Left lung (tissue), 10 donors: ENCODE measurements around the gene FAM234B. TPM values are rescaled to one million over a fixed set of nuclear protein-coding genes. Genes with fewer than 3 reads are reported as not detected.
A peak's percentile ranks its signal among the peaks of the same experiment; 100 is the strongest.

ENCODE experiments used
- ATAC-seq: fragments of 200-7000 bp; cut with Tn5 transposase; one replicate; pipeline ENCODE4 v1.9.1; 2020; ENCODE audit warnings: moderate library complexity
- DNase-seq, 4 donors: peaks; one replicate each; pipeline ENCODE4 v3.0.0-alpha.2; 2013 to 2020
- H3K27ac ChIP-seq, 2 donors: fragments of 200-600 bp; sonication (generic) in 1 of 2; one replicate each; pipeline versions ENCODE4 v1.5.0 to v1.8.0; 2020 to 2021
- H3K27me3 ChIP-seq, 2 donors: fragments of 200-600 bp; sonication (generic) in 1 of 2; one replicate each; pipeline versions ENCODE4 v1.5.0 to v1.8.0; 2020 to 2021
- H3K36me3 ChIP-seq, 2 donors: fragments of 200-600 bp; sonication (generic) in 1 of 2; one replicate each; pipeline versions ENCODE4 v1.5.0 to v1.8.0; 2020 to 2021
- H3K4me1 ChIP-seq, 2 donors: fragments of 200-600 bp; one replicate each; pipeline ENCODE4 v1.8.0; 2021
- H3K4me3 ChIP-seq, 2 donors: fragments of 200-600 bp; sonication (generic) in 1 of 2; one replicate each; pipeline versions ENCODE4 v1.5.0 to v1.8.0; 2020 to 2021; ENCODE audit warnings: mild to moderate bottlenecking in 1 of 2
- H3K9me3 ChIP-seq, 2 donors: fragments of 200-600 bp; sonication (generic) in 1 of 2; one replicate each; pipeline versions ENCODE4 v1.5.0 to v1.8.0; 2020 to 2021
- CTCF ChIP-seq, 2 donors: fragments of 200-600 bp; sonication (generic) in 1 of 2; IDR thresholded peaks; one replicate each; pipeline versions ENCODE4 v1.5.0 to v1.8.0; 2021; ENCODE audit warnings: antibody characterized with exemption in 2 of 2
- intact Hi-C, 2 donors: fragments of 100-400 bp; cut with DNase I; formaldehyde crosslinking; loops; one replicate each; pipeline versions ENCODE4 v1.11.2 to v1.14.2; 2022
- polyA plus RNA-seq, 6 donors: library from polyadenylated mRNA; unstranded; fragments of 120-200 nt; gene quantifications; one replicate each; pipeline ENCODE4 v1.2.1, GENCODE V29; 2013; ENCODE audit not compliant: insufficient read length in 6 of 6
- total RNA-seq, 2 donors: library from RNA; stranded (reverse); fragmentation: NEBNext Ultra II Directional; extraction: Animal tissue kit (Norgen Biotek cat#: 25700); gene quantifications; one replicate each; pipeline ENCODE4 v1.2.1, GENCODE V29; 2021
- donor health status: DM: no; HTN: yes; CAD: no.
- donor health status: DM: no; HTN: no; CAD: no.

The FAM234B gene
- total and polyA plus RNA-seq, 8 donors, result 7.3 to 11.0 (median 8.9) TPM

GRCh38 chr12:13023811-13024530, 20.2 kb upstream of the FAM234B start:
- intact Hi-C loops, result no loop called here
- peak in 1 of 4 donors; percentile 56 for DNase-seq
- Histone ChIP-seq H3K36me3 (no peaks in the 10 kb centered on the region), H3K4me3 (no peak overlapping the region), H3K27ac (no peak overlapping the region), H3K27me3 (no peaks in the 10 kb centered on the region), H3K4me1 (no peaks in the 10 kb centered on the region), H3K9me3 (no peaks in the 10 kb centered on the region)
- TF ChIP-seq CTCF (IDR thresholded peaks at IDR 0.05), result peak in 1 of 2 donors; percentile 21
- peak; percentile 87 for ATAC-seq

GRCh38 chr12:13024531-13024916, 19.7 kb upstream of the FAM234B start:
- H3K9me3 ChIP-seq, result no peaks in the 10 kb centered on the region
- ATAC-seq, result no peak
- H3K4me1 ChIP-seq, result no peaks in the 10 kb centered on the region
- intact Hi-C loops, result no loop called here
- H3K4me3 ChIP-seq, result no peak overlapping the region
- no peaks in the 10 kb centered on the region for H3K36me3 ChIP-seq
- H3K27ac ChIP-seq, result no peak overlapping the region
- no peak for DNase-seq
- no peak for TF ChIP-seq CTCF (IDR thresholded peaks at IDR 0.05)
- H3K27me3 ChIP-seq, result no peaks in the 10 kb centered on the region

- Histone ChIP-seq H3K4me1 (no peaks in the 10 kb centered on the region), H3K27me3 (no peaks in the 10 kb centered on the region), H3K27ac (no peak overlapping the region), H3K36me3 (no peaks in the 10 kb centered on the region), H3K4me3 (no peak overlapping the region), H3K9me3 (no peaks in the 10 kb centered on the region)
- no peak for ATAC-seq
- no peak for TF ChIP-seq CTCF (IDR thresholded peaks at IDR 0.05)
- no peak for DNase-seq
- intact Hi-C loops, result no loop called here
These were observed 17.9 kb upstream of the FAM234B start for GRCh38 chr12:13026286-13026685.

GRCh38 chr12:13027032-13027431, 17.1 kb upstream of the FAM234B start:
- Histone ChIP-seq H3K9me3 (no peaks in the 10 kb centered on the region), H3K4me3 (no peak overlapping the region), H3K27ac (no peak overlapping the region), H3K36me3 (no peaks in the 10 kb centered on the region), H3K4me1 (no peaks in the 10 kb centered on the region), H3K27me3 (no peaks in the 10 kb centered on the region)
- no peak for ATAC-seq
- no peak for DNase-seq
- no peak for TF ChIP-seq CTCF (IDR thresholded peaks at IDR 0.05)
- intact Hi-C loops, result no loop called here

- no peak for TF ChIP-seq CTCF (IDR thresholded peaks at IDR 0.05)
- intact Hi-C loops, result no loop called here
- Histone ChIP-seq H3K4me1 (no peaks in the 10 kb centered on the region), H3K4me3 (no peak overlapping the region), H3K36me3 (no peaks in the 10 kb centered on the region), H3K9me3 (no peaks in the 10 kb centered on the region), H3K27me3 (no peaks in the 10 kb centered on the region), H3K27ac (no peak overlapping the region)
- DNase-seq (no peak), ATAC-seq (no peak)
These were observed 16.7 kb upstream of the FAM234B start for GRCh38 chr12:13027508-13027907.
